GM12864 (cell line): ENCODE data around the gene CMTM6.
A peak's percentile ranks its signal among the peaks of the same experiment; 100 is the strongest.
"Not testable (repeated sequence)": the region's sequence is repeated elsewhere in the genome, so short reads cannot be mapped to it uniquely, and the experiment has no call there.

Experiments used
- DNase-seq: peaks from one replicate; pipeline ENCODE4 v3.0.0-alpha.2; 2011; ENCODE audit warnings: low read depth
- H3K4me3 ChIP-seq: 2 replicates; pipeline ENCODE4 v1.5.1; 2011; ENCODE audit warnings: mild to moderate bottlenecking, low read depth, low read length, control low read depth
- TF ChIP-seq, protein P1 (sequence below): IDR thresholded peaks from 2 replicates; pipeline ENCODE4 v1.5.1; 2011; ENCODE audit warnings: low read depth, mild to moderate bottlenecking, moderate library complexity, low read length, control low read depth, inconsistent platforms; ENCODE audit errors: missing control alignments

Gene CMTM6

DNA sequence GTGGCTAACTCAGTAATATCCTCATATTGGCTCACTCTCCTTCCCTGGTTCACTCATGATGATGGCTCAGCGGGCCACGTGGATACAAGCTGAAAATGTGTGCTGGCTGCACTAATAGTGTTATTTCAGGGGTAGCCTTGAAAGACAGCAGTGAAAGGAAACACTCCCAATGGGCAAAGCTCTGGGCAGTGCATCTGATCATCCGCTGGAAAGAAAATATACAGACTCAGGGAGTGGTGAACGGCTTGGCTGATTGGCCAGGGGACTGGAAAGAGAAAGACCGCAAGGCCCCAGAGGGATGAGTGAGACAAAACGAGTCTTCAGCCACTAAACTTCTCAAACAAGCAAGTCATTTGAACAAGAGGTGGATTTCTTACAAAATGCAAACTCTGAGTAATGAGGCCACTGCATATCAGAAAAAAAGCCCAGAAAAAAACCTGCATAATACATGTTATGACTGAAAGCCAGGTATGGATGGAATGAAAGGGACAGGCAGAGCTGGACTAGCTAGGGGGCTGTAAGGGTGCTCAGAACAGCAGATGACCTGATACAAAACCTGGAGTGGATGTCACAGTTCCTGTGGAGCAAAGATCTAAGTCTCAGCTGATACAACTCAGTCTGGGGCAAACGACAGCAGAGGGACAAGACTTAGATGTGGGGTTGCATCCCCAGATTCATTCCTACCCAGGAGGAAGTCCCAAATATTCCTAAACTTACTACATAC lies 33.3 kb downstream of the CMTM6 start:
- DNase-seq, result no peak
- no peak overlapping the region for H3K4me3 ChIP-seq
- TF ChIP-seq, protein P1, sequence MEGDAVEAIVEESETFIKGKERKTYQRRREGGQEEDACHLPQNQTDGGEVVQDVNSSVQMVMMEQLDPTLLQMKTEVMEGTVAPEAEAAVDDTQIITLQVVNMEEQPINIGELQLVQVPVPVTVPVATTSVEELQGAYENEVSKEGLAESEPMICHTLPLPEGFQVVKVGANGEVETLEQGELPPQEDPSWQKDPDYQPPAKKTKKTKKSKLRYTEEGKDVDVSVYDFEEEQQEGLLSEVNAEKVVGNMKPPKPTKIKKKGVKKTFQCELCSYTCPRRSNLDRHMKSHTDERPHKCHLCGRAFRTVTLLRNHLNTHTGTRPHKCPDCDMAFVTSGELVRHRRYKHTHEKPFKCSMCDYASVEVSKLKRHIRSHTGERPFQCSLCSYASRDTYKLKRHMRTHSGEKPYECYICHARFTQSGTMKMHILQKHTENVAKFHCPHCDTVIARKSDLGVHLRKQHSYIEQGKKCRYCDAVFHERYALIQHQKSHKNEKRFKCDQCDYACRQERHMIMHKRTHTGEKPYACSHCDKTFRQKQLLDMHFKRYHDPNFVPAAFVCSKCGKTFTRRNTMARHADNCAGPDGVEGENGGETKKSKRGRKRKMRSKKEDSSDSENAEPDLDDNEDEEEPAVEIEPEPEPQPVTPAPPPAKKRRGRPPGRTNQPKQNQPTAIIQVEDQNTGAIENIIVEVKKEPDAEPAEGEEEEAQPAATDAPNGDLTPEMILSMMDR, result no peak

DNA sequence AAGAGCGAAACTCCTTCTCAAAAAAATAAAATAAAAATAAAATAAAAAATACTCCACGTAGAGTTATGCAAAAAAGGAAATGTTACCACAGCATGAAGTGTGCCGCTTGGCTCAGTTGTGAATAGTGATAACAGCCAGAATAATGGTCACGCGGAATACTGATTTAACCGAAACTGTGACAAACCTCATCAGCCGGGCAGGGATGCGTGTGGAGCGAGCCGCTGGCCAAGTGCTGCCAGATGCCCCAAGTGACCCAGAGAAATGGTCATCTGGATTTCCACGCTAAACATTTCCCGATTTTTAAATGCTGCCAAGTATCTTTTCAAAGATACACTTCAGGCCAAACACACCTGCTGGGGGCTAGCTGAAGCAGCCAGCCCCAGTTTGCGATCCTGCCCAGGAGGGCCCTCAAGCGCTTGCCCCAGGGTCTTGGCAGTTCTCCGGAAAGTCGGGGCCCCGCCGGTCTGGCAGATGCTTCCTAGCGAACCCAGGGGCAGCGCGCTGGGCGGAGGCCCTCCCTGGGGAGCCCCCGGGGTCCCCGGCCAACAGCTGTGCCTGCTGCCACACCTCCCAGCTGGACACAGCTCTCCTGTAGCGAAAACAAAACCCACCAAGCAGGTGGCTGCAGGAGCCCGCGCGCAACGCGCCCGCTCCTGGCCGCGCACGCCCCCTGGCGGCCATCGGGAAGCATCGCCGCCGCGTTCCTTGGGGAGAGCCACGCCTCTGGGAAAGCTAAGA lies 35.1 kb downstream of the CMTM6 start:
- H3K4me3 ChIP-seq, result peak overlapping the region; percentile 35
- TF ChIP-seq, protein P1, result peak; percentile 98
- DNase-seq, result no peak

DNA sequence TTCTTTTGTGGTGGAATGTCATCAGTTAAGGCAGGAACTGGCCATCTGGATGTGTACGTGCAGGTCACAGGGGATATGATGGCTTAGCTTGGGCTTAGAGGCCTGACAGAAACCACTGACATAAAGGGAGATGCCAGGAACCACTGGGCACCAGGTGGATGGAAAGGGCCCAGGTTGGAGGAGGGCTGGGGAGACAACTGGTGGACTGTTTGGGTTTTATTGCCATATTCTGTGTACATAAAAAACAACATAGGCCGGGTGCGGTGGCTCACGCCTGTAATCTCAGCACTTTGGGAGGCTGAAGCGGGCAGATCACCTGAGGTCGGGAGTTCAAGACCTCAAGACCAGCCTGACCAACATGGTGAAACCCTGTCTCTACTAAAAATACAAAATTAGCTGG lies 35.8 kb downstream of the CMTM6 start:
- DNase-seq, H3K4me3 ChIP-seq: not testable (repeated sequence)

DNA sequence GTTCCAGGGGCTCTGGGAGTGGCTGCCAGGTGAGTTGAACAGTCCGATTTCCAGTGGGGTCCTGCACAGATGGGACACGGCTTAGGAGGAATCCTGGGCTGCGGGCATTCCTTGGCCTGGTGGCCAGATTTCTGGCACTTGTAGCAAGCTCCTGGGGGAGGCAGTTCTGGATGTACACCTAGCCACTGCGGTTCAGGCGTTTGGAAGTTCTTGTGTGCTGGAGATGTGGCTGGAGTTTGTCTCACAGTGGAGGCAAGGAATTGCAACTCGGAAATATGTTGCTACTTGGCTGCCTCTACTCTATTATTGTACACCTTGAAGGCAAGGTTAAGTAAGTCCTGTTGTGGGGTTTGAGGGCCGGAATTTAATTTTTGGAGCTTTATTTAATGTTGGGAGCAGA lies 37.9 kb downstream of the CMTM6 start:
- DNase-seq, H3K4me3 ChIP-seq: not testable (repeated sequence)

DNA sequence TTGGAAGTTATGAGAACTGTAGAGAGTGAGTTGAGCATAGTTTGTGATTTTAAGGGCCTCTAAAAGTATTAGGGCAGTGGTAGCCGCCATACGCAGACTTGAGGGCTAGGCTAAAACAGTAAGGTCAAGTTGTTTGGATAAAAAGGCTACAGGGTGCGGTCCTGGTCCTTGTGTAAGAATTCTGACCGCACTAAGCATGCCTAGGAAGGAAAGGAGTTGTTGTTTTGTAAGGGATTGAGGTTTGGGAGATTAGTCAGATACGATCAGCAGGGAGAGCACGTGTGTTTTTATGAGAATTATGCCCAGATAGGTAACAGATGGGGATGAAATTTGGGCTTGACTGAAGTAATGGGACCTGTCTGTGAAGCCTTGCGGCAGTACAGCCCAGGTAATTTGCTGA lies 39.2 kb downstream of the CMTM6 start:
- not testable (repeated sequence) for H3K4me3 ChIP-seq, DNase-seq

DNA sequence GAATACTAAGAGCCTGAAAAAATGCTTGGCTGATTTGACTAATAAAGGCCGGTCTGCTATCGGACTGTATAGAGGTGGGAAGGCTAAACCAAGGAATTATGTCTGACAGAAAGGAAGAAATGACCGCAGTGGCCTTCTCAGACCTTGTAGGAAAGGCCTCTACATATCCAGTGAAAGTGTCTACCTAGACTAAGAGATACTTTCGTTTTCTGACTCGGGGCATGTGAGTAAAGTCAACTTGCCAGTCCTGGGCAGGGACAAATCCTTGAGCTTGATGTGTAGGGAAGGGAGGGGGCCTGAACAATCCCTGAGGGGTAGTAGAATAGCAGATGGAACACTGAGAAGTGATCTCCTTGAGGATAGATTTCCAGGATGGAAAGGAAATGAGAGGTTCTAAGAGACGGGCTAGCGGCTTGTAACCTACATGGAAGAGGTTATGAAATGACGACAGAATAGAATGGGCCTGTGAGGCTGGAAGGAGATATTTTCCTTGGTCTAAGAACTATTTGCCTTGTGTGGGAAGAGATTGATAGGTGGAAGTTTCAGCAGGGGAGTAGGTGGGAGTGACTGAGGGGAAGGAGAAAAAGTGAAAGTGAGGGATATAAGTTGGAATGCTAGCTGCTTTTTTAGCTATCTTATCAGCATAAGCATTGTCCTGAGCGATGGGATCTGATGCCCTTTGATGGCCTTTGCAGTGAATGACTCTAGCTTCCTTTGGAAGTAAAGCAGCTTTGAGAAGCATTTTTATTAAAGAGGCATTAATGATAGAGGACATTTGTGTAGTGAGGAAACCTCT lies 40.3 kb downstream of the CMTM6 start:
- not testable (repeated sequence) for DNase-seq, H3K4me3 ChIP-seq

DNA sequence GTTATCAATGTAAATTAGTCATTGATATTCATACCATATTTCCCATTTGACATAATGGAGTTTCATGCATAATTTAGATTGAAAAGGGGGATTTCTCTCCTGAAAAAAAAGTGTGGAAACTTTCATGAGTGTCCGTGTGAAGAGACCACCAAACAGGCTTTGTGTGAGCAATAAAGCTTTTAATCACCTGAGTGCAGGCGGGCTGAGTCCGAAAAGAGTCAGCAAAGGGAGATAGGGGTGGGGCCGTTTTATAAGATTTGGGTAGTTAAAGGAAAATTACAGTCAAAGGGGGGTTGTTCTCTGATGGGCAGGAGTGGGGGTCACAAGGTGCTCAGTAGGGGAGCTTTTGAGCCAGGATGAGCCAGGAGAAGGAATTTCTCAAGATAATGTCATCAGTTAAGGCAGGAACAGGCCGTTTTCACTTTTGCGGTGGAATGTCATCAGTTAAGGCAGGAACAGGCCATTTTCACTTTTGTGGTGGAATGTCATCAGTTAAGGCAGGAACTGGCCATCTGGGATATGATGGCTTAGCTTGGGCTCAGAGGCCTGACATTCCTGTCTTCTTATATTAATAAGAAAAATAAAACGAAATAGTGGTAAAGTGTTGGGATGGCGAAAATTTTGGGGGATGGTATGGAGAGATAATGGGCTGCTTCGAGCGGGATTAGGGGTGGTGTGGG lies 41.7 kb downstream of the CMTM6 start:
- DNase-seq, H3K4me3 ChIP-seq: not testable (repeated sequence)

DNA sequence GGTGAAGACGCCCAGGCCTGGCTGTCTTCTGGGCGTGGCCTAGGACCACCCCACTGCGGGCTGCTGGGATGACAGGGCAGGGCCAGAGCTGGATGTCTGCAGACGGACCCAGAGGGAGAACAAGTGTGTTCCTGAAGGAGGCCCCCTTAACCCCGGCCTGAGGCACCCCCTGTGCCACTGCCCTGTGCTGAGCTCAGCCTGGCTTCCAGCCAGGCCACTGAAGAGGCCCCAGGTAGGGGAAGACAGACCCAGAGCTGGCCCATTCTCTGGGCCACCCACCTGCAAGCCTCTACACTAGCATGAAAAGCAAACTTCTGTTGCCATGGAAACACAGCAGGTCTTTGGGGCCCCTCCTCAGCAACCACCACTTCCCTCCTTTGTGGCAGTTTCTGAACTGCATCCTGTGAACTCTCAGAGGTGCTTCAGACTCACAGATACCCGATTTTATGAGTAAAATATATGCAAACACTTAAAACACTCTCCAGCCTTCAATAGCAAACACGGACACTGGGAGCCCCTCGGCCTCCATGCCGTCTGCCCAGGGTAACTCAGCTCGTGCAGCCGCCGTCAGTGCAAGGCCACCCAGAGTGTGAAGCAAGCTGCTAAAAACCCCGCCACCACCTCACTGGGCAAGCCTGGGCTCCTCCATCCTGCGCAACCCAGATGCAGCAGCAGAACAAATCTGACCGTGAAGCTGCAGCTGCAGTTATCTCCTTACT lies 42.5 kb downstream of the CMTM6 start:
- H3K4me3 ChIP-seq, result no peak overlapping the region
- TF ChIP-seq, protein P1, result no peak
- peak; percentile 56 for DNase-seq

DNA sequence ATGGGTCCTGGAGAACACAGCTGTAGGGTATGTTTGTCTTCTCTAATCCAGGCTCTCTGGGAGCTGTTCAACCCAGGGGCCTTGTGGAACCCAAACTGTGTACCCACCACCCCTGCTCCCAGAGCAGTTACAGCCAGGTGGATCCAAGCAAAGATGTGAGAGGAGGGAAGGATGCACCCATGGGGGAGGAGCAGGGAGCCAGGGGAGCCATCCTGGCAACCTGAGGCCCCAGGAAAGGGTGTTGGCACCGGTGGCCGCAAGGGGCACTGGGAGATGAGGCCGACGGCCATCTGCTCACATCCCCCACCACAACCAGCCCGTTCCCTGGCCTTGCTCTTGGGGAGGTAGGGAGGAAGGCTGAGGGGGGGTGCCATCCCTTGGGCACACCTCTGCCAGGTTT lies 43.2 kb downstream of the CMTM6 start:
- DNase-seq, result no peak
- TF ChIP-seq, protein P1, result no peak
- no peak overlapping the region for H3K4me3 ChIP-seq
